ENCODE measurements around the gene SLC66A3. TPM values are rescaled to one million over a fixed set of nuclear protein-coding genes. Genes with fewer than 3 reads are reported as not detected.
A peak's percentile ranks its signal among the peaks of the same experiment; 100 is the strongest.

SLC66A3 gene
- total and polyA plus RNA-seq, 2 donors (not counting 3 experiments of a cell fraction or from before 2014, with no cell fraction given): 14.3 to 31.4 TPM

- TF ChIP-seq EZH2 (IDR thresholded peaks at IDR 0.05; ENCODE audit: borderline replicate concordance, low read depth, low read length, severe bottlenecking): no peak
- TF ChIP-seq POLR2AphosphoS5 (IDR thresholded peaks at IDR 0.05; ENCODE audit: insufficient read depth, low read depth, low read length): no peak
- no peak for TF ChIP-seq POLR2A (IDR thresholded peaks at IDR 0.05; ENCODE audit: low read depth, low read length)
- no peak for TF ChIP-seq MYC (IDR thresholded peaks at IDR 0.05; ENCODE audit: low read depth, low read length)
- no peak for TF ChIP-seq GATA2 (IDR thresholded peaks at IDR 0.05; ENCODE audit: insufficient read depth, insufficient read length, low read depth, low read length)
- TF ChIP-seq, protein P1, sequence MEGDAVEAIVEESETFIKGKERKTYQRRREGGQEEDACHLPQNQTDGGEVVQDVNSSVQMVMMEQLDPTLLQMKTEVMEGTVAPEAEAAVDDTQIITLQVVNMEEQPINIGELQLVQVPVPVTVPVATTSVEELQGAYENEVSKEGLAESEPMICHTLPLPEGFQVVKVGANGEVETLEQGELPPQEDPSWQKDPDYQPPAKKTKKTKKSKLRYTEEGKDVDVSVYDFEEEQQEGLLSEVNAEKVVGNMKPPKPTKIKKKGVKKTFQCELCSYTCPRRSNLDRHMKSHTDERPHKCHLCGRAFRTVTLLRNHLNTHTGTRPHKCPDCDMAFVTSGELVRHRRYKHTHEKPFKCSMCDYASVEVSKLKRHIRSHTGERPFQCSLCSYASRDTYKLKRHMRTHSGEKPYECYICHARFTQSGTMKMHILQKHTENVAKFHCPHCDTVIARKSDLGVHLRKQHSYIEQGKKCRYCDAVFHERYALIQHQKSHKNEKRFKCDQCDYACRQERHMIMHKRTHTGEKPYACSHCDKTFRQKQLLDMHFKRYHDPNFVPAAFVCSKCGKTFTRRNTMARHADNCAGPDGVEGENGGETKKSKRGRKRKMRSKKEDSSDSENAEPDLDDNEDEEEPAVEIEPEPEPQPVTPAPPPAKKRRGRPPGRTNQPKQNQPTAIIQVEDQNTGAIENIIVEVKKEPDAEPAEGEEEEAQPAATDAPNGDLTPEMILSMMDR (IDR thresholded peaks at IDR 0.05; ENCODE audit: extremely low read depth in 1 of 2, insufficient read depth in 1 of 2, low read depth in 1 of 2, low read length in 2 of 2): no peak
- Histone ChIP-seq H3K4me2 (ENCODE audit: insufficient read depth, low read length) (peak overlapping the region; percentile 50), H3K4me1 (ENCODE audit: control insufficient read depth, extremely low read depth, insufficient read depth, low read length) (peaks cover 24% of the 10 kb centered on the region), H4K20me1 (replicated peaks; ENCODE audit: control insufficient read depth, extremely low read depth, insufficient read depth, low read length) (no peaks in the 10 kb centered on the region), H3K27ac (ENCODE audit: insufficient read depth, low read depth, low read length) (no peak overlapping the region), H3K27me3 (ENCODE audit: control insufficient read depth in 2 of 2, insufficient read depth in 2 of 2, low read length in 2 of 2) (peaks cover 7 to 8% of the 10 kb centered on the region in 2 experiments), H2AFZ (ENCODE audit: low read depth, low read length) (peak overlapping the region; percentile 69), H3K4me3 (replicated peaks in 1 of 3; ENCODE audit: insufficient read depth in 1 of 3, low read depth in 1 of 3, low read length in 3 of 3) (peak overlapping the region in 2 of 3 experiments; percentile 29 to 39), H3K36me3 (ENCODE audit: control insufficient read depth in 2 of 2, extremely low read depth in 1 of 2, insufficient read depth in 2 of 2, low read length in 2 of 2) (no peaks in the 10 kb centered on the region), H3K9me1 (replicated peaks; ENCODE audit: control insufficient read depth, extremely low read depth, insufficient read depth, low read length) (no peaks in the 10 kb centered on the region), H3K9me3 (replicated peaks; ENCODE audit: control insufficient read depth, insufficient read depth, low read length) (no peaks in the 10 kb centered on the region), H3K79me2 (ENCODE audit: control insufficient read depth, insufficient read depth, low read length) (no peaks in the 10 kb centered on the region), H3K9ac (replicated peaks; ENCODE audit: extremely low read depth, insufficient read depth, low read length) (peak overlapping the region; percentile 34)
- CTCF ChIA-PET: interaction anchor here (0.6 to 22.0 kb wide), 57 partner anchors 8 to 641 kb away, joined by 3 to 738 read pairs (median 7); partner anchors contain the start of genes E2F6, NTSR2, PDIA6 and ROCK2
- POLR2A ChIA-PET: interaction anchor here (0.6 to 1.2 kb wide), 3 partner anchors 212 to 620 kb away, joined by 3 to 4 read pairs (median 3); partner anchors contain the start of genes E2F6 and ROCK2
- BruUV-seq (replicated peaks): no TSS peak
- no peak for FAIRE-seq
- intact Hi-C loops (cut with micrococcal nuclease) (loop anchor here (2.0 to 10.0 kb wide), 2 partner anchors 69 to 611 kb away; partner anchors contain the start of gene LPIN1), dilution Hi-C loops (cut with MboI; ENCODE audit: extremely low pct_ligation_motif_present, low sequenced_read_pairs) (no loop called here)
- no peak for DNase-seq (ENCODE audit: low read depth, low spot score)
Observed at GRCh38 chr2:11133238-11133935, 21.9 kb upstream of the SLC66A3 start.
